Measurements from ENCODE around the gene AP2A2.

The AP2A2 gene

DNA sequence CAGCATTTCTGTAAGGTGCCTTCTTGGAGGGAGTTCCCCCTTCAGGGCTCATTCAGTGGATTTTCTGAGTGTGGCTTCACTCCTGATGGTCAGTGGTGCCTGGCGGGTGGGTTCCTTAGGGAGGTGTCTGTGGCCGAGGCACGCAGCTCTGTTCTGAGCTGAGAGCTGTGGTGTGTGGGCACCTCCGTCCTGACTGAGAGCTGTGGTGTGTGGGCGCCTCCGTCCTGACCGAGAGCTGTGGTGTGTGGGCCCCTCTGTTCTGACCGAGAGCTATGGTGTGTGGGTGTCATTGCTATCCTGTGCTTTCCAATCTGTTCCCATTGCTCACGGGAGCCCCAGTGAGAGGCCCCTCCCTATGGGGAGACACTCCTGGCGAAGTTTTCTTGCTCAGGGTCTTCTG is 71.0 kb downstream of the AP2A2 start:
- no peak for DNase-seq (ENCODE audit: low read depth in 2 of 2)

- DNase-seq (ENCODE audit: low read depth in 2 of 2), result no peak
Measured at GRCh38 chr11:997907-998306, 72.2 kb downstream of the AP2A2 start.

- DNase-seq (ENCODE audit: low read depth in 2 of 2), result no peak
Measured at GRCh38 chr11:999009-999408, 73.3 kb downstream of the AP2A2 start.

GRCh38 chr11:1000357-1001278 is 74.9 kb downstream of the AP2A2 start:
- no peak for DNase-seq (ENCODE audit: low read depth in 2 of 2)

GRCh38 chr11:1001617-1002405 is 76.1 kb downstream of the AP2A2 start:
- no peak for DNase-seq (ENCODE audit: low read depth in 2 of 2)

GRCh38 chr11:1002406-1002984 is 76.8 kb downstream of the AP2A2 start:
- no peak for DNase-seq (ENCODE audit: low read depth in 2 of 2)

GRCh38 chr11:1003159-1003558 is 77.5 kb downstream of the AP2A2 start:
- no peak for DNase-seq (ENCODE audit: low read depth in 2 of 2)

- DNase-seq (ENCODE audit: low read depth in 2 of 2), result no peak
Measured at GRCh38 chr11:1005928-1006327, 80.3 kb downstream of the AP2A2 start.

DNA sequence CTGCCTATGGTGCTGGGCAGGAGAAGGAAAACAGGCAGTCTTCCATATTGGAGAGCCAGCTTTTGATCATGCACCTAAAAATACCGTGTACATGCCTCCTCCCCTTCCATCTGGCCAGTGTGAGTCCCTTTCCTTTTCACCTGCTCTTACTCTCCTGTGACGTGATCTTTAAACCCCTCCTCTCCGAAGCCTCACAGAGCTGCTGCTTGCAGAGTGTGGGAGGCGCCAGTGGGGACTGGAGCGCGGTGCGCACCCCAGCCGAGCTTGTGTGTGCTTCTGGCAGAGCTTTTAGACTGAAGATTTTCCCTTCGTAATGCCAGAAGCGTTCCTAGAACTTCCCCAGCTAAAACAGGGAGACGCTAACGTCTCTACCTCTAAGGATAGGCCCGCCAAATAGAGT is 81.1 kb downstream of the AP2A2 start:
- no peak for DNase-seq (ENCODE audit: low read depth in 2 of 2)

- DNase-seq (ENCODE audit: low read depth in 2 of 2), result no peak
Measured at GRCh38 chr11:1007279-1007678, 81.6 kb downstream of the AP2A2 start.

DNA sequence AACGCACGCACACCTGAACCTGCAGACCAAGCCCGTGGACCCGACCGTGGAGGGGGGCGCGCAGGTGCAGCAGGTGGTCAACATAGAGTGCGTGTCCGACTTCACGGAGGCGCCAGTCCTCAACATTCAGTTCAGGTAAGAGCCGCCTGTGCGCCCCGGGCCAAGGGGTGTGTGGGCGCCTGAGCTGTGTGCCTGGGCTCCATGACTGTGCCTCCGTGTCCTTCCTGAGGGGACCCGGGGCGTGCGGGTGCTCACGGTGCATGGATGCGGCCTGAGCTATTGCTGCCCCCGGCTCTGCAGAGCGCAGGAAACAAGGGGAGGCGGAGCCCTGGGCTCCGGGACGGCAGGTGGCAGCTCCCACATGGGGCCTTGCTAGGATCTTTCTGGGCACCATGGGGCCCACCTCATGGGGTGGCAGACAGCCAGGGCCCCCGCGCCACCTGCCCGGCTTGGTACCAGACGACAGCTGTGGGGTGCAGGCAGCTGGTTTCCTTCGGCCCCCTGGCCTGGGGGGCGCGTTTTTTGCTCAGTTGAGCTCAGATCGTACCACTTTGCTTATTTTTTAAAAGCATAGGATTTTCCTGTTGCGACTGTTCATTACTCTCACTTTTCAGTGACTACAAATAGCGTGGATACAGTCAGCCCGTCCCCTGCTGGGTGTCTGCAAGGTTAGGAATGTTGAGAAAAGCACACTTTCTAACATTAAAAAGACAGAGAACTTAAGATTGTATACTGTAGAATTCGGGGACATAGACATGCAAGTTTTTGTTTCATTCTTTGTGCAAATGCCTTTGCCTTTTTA is 82.5 kb downstream of the AP2A2 start:
- no peak for DNase-seq (ENCODE audit: low read depth in 2 of 2)

DNA sequence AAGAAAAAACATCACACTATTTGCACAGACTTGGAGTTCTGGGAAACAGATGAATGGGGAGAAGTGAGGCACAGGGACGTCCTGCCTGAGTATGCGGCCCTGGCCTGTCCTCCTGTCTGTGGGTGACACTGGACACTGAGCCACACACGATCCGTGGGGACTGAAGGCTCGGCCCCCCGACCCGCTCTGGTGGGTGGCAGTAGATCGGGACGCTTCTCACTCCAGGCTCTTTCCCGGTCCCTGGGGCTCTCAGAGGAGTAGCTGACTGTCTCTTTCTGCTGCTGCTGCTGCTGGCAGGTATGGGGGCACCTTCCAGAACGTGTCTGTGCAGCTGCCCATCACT is 83.1 kb downstream of the AP2A2 start:
- DNase-seq (ENCODE audit: low read depth in 2 of 2), result no peak

- DNase-seq (ENCODE audit: low read depth in 2 of 2), result no peak
Measured at GRCh38 chr11:1009371-1009770, 83.7 kb downstream of the AP2A2 start.

DNA sequence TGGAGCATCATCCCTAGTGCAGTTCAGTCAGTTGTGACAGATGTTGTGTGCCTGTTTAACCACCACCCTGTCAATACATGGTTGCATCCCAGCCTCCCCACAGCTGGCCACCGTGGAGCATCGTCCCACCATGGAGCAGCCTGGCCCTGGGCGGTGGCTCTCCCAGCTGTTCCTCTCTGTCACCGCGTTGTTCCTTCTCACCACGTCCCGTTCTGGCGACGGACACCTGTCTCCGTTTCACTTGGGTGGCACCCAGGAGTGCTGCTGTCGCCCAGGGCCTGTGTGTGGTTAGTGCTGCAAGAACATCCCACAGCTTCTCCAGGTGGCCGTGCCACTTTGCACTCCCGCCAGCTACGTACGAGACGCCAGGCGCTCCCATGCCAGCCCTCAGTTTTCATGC is 84.3 kb downstream of the AP2A2 start:
- DNase-seq (ENCODE audit: low read depth in 2 of 2), result no peak

DNA sequence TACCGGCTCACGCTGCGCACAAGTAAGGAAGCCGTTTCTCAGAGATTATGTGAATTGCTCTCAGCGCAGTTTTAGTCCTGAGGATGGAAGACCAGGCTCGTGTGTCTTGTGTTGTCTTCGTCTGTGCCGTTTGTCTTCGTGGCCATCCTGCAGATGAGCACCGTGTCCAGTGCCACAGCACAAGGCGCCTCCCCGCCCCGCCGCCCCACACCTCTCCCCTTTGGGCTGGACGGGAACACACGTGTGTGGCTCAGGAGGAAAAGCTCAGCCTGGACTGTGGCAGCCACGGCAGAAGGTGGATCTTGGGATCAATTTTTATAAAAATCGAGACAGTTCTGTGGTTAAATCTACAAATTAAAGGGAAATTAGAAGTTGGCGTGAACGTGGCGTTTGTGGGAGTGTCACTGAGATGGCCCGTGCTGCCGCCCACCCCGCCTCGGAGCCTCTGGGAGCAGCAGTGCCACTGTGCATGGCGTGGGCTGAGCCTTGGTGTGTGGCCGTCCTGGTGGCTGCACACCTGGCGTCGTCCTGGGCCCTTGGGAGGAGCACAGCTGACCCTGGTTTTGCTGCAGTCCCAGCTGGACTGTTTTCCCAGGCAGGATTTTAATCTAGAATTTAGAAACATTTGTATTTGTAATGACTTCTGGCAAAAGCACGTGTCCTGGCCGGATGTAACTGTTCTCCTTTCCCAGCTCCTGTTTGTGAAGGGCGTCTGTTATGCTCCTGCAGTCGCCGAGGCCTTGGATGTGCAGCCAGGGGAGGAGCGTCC is 85.1 kb downstream of the AP2A2 start:
- DNase-seq (ENCODE audit: low read depth in 2 of 2), result no peak

- DNase-seq (ENCODE audit: low read depth in 2 of 2), result no peak
Measured at GRCh38 chr11:1011320-1011698, 85.6 kb downstream of the AP2A2 start.

DNA sequence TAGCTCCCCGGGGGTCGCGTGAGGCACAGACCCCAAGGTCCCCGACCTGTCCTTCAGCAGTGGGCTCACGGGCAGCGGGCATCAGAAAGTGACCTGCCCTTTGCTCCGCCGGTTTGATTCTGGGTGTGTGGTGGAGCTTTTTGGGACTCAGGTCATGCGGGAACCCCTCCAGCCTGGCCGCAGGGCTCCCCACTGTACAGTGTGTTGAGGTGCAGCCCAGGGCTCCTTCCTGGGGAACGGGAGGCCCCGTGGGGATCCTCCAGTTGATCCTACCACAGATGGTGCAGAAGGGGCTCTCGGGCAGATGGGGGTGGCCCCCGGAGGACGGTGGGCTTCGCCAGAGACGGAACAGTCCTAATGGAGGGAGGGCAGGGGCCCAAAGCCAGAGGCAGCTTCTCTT is 86.6 kb downstream of the AP2A2 start:
- no peak for DNase-seq (ENCODE audit: low read depth in 2 of 2)

GRCh38 chr11:1012740-1013630 is 87.3 kb downstream of the AP2A2 start:
- DNase-seq (ENCODE audit: low read depth in 2 of 2), result no peak

DNA sequence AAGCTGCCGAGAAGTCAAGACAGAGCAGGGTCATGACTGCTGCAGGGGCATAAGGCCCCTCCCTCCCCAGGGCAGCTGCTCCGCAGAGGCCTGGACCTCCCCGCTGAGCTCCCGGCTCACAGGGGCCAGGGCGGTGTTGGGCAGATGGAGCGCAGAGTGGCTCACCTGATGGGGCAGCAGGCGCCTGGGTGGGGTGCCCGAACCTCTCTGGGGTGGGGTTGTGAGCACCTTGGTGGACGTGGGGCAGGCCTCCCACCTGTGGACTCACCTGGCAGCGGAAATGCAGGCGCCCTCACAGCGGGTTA is 87.9 kb downstream of the AP2A2 start:
- DNase-seq (ENCODE audit: low read depth in 2 of 2), result no peak

DNA sequence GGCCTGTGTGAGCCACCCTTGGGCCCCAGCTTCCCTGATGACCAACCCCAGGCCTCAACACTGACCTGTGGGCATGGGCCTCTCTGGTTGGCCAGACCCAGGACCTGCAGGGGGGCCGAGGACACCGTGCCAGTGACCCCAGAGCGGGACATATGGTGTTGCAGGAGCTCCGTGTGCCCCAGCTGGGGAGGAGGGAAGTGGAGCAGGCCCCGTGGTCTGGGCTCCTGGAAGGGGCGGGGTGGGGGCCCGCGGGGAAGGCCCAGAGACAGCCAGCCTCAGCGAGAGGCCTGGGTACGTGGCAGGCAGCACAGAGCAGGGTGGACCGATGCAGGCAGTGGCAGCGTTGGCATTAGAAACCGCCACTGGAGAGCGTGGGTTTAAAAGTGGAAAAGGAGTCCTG is 88.6 kb downstream of the AP2A2 start:
- DNase-seq (ENCODE audit: low read depth in 2 of 2), result no peak
